ENCODE results near the gene TBC1D9.

Gene TBC1D9

DNA sequence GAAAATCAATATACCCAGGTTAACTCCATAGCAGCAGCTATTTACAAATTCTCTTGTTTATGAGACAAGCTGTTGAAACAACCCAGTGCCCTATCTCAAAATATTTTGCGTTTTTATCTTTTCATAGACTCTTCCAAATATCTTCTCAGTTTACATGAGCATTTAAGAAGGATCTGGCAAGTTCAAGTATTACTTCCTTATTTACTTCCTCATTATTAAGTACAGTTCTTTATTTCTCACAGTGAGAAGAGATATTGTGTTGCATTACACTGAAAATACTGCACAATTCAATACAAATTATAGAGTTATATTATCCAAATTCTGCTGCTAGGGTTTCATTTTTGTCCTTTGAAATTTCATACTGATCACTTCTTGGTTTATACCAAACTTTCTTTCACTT, 143.8 kb downstream of the TBC1D9 start:
- Mint-ChIP-seq H3K36me3 (no peaks in the 10 kb centered on the region), H3K4me3 (no peak overlapping the region), H3K9me3 (no peaks in the 10 kb centered on the region), H3K27me3 (no peaks in the 10 kb centered on the region), H3K4me1 (no peaks in the 10 kb centered on the region), H3K27ac (no peak overlapping the region)

DNA sequence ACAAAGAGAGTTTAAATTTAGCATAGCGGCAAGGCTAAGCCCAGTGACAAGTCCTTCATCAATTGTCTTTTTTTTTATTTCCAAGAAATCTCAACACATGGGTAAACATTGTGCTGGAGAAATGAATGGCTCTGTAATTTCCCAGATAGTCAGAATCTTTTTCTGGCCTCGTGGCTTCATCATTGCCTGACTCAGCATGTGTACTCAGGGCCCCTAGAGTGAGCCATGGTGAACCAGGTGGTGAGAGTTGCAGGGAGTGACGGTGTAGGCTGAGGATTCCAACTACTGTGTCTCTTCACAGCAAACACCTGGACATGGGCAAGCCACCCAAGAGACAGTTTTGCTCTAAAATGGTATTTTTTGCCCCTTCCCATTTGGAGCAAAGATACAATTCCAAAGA, 144.3 kb downstream of the TBC1D9 start:
- no peaks in the 10 kb centered on the region for H3K36me3 Mint-ChIP-seq
- H3K27ac Mint-ChIP-seq, result no peak overlapping the region
- H3K4me3 Mint-ChIP-seq, result no peak overlapping the region
- H3K4me1 Mint-ChIP-seq, result no peaks in the 10 kb centered on the region
- H3K27me3 Mint-ChIP-seq, result peaks cover under 1% of the 10 kb centered on the region
- H3K9me3 Mint-ChIP-seq, result no peaks in the 10 kb centered on the region

DNA sequence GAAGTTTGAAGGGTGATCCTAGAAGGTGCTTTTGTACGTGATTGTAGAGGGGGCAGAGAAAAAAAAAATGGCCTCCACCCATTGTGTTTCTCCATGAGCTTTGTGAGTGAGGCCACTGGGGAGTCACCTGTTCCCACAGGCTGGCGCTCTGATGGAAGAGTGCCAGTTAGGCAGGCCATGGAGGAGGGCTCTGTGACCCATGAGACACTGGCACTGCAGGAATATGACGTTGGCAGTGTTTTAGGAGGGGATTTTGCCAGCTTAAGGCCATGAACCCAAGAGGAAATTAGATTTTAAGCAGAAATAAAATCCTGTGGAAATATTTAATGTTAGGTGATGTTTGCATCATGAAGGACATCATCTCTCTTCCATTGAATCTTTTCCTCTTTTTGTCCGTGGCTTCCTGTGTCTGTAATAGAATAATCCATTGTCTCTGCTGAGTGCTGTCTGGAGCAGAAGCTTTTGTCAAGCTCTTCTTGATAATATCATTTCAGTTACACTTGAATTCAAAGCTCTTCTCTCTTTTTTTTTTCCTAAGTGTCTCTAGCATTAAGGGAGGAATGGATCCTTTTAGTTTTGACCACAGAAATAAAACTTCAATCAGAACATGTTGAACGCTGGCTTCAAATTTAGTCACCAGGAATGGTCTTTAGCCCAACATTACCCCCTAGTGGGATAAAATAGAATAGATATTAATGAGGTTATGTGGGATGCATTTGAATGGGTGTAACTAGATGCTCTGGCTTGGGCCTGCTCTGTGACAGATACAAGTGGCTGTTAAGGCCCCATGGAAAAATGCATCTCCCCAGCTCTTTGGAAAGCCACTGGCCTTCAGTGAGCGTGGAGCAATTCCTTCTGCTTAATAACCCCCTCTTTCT, 146.4 kb downstream of the TBC1D9 start:
- no peaks in the 10 kb centered on the region for H3K9me3 Mint-ChIP-seq
- H3K4me1 Mint-ChIP-seq, result no peaks in the 10 kb centered on the region
- no peaks in the 10 kb centered on the region for H3K36me3 Mint-ChIP-seq
- H3K4me3 Mint-ChIP-seq, result no peak overlapping the region
- peaks cover 6% of the 10 kb centered on the region for H3K27me3 Mint-ChIP-seq
- no peak overlapping the region for H3K27ac Mint-ChIP-seq

- Mint-ChIP-seq H3K4me1 (no peaks in the 10 kb centered on the region), H3K9me3 (no peaks in the 10 kb centered on the region), H3K4me3 (no peak overlapping the region), H3K36me3 (no peaks in the 10 kb centered on the region), H3K27ac (no peak overlapping the region), H3K27me3 (peaks cover 6% of the 10 kb centered on the region)
Measured at GRCh38 chr4:140607852-140608251, 148.3 kb downstream of the TBC1D9 start.

DNA sequence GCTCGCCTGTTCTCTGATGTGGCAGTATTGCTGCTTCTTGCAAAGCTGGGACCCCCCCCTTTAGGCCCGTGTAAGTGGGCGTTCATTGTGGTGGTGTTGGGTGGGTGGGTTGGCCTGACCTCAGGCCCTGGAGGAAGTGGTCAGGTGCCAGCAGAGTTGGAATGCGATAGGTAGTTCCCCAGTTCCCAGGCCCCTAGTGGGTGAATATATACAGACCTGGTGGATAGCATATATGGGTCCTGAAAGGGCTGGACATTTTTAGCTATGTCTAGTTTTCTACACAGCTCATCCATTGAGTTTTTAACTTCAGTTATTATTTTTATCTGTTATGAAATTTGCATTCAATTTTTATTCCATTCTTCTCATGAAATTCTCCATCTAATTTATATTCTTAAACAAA, 151.6 kb downstream of the TBC1D9 start:
- H3K9me3 Mint-ChIP-seq, result no peaks in the 10 kb centered on the region
- no peak overlapping the region for H3K27ac Mint-ChIP-seq
- peaks cover 10% of the 10 kb centered on the region for H3K27me3 Mint-ChIP-seq
- H3K4me1 Mint-ChIP-seq, result no peaks in the 10 kb centered on the region
- no peak overlapping the region for H3K4me3 Mint-ChIP-seq
- no peaks in the 10 kb centered on the region for H3K36me3 Mint-ChIP-seq

GRCh38 chr4:140603286-140603685, 152.9 kb downstream of the TBC1D9 start:
- Mint-ChIP-seq H3K9me3 (no peaks in the 10 kb centered on the region), H3K4me1 (no peaks in the 10 kb centered on the region), H3K36me3 (no peaks in the 10 kb centered on the region), H3K27me3 (peaks cover 12% of the 10 kb centered on the region), H3K4me3 (no peak overlapping the region), H3K27ac (no peak overlapping the region)

DNA sequence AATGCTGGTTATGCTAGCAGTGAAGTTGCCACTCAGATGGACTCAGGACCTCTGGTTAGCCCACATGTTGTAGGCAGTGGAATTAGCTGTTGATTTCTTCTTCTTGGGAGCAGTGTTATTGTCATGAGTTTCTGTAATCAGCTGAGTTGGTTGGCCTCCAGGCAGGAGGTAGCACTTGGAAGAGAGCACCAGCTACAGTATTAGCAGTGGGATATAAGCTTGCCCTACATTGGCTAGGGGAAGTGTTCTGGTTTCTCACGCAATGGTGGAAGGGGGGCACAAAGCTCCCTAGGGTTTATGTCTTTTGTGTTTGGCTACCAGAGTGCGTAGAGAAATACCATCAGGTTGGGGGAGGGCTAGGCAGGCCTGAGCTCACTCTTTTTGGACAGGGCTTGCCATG, 153.5 kb downstream of the TBC1D9 start:
- Mint-ChIP-seq H3K27ac (no peak overlapping the region), H3K4me1 (no peaks in the 10 kb centered on the region), H3K4me3 (no peak overlapping the region)

DNA sequence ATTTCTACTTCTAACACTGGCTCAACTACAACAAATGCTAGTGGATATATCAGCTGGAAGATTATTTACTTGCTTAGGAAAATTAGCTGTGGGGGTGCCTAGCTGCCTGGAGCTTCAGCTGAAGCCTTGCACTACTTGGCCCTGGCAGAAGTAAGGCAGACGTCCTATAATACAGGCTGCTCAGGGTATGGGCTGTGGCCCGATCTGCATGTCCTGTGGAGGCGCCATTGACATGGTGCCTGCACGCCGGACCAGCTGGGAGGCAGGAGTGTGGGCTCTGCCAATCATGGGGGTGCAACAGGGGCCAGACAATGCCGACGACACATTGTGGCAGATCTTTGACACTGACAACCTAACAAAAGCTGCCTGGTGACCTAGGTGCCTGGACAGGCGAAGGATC, 155.8 kb downstream of the TBC1D9 start:
- H3K4me3 Mint-ChIP-seq, result no peak overlapping the region
- no peak overlapping the region for H3K27ac Mint-ChIP-seq
- no peaks in the 10 kb centered on the region for H3K9me3 Mint-ChIP-seq
- H3K27me3 Mint-ChIP-seq, result peaks cover 6% of the 10 kb centered on the region
- H3K36me3 Mint-ChIP-seq, result no peaks in the 10 kb centered on the region
- no peaks in the 10 kb centered on the region for H3K4me1 Mint-ChIP-seq

More for the DNA sequence above, 153.5 kb downstream of the TBC1D9 start:
- H3K27me3 Mint-ChIP-seq, result peaks cover 12% of the 10 kb centered on the region
- H3K36me3 Mint-ChIP-seq, result no peaks in the 10 kb centered on the region
- no peaks in the 10 kb centered on the region for H3K9me3 Mint-ChIP-seq

GRCh38 chr4:140595065-140595464, 161.1 kb downstream of the TBC1D9 start:
- Mint-ChIP-seq H3K36me3 (no peaks in the 10 kb centered on the region), H3K27me3 (peaks cover 7% of the 10 kb centered on the region)

GRCh38 chr4:140584439-140584838, 171.7 kb downstream of the TBC1D9 start:
- no peaks in the 10 kb centered on the region for H3K36me3 Mint-ChIP-seq
- peaks cover 10% of the 10 kb centered on the region for H3K27me3 Mint-ChIP-seq
- no peak overlapping the region for H3K27ac Mint-ChIP-seq
- no peak overlapping the region for H3K4me3 Mint-ChIP-seq
- H3K4me1 Mint-ChIP-seq, result no peaks in the 10 kb centered on the region
- H3K9me3 Mint-ChIP-seq, result no peaks in the 10 kb centered on the region

More at GRCh38 chr4:140595065-140595464, 161.1 kb downstream of the TBC1D9 start:
- Mint-ChIP-seq H3K9me3 (peaks cover 4% of the 10 kb centered on the region), H3K4me3 (no peak overlapping the region), H3K27ac (no peak overlapping the region), H3K4me1 (peaks cover 11% of the 10 kb centered on the region)

- no peaks in the 10 kb centered on the region for H3K4me1 Mint-ChIP-seq
- no peaks in the 10 kb centered on the region for H3K9me3 Mint-ChIP-seq
- H3K27me3 Mint-ChIP-seq, result peaks cover 28% of the 10 kb centered on the region
- H3K36me3 Mint-ChIP-seq, result no peaks in the 10 kb centered on the region
- H3K4me3 Mint-ChIP-seq, result no peak overlapping the region
- no peak overlapping the region for H3K27ac Mint-ChIP-seq
Measured at GRCh38 chr4:140581078-140581477, 175.1 kb downstream of the TBC1D9 start.

DNA sequence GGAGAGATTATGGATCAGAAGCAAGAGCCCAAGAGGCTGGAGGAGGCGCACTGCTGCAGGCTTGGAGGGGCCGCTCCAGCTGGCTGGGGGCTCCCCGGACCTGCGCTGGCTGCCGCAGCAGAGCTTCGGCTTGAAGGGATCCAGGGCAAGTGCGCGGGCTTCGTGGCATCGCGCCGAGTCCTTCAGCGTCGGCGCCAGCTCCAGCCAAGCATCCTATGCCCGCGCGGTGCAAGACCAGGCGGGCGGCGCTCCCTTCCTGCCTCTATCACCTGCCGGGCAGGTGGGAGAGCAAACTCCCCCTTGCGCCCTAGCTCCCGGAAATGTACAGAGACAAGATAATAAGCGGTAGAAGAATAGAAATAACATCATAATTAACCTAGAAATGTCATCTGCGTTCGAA, 176.9 kb downstream of the TBC1D9 start:
- no peak overlapping the region for H3K4me3 Mint-ChIP-seq
- no peaks in the 10 kb centered on the region for H3K9me3 Mint-ChIP-seq
- no peaks in the 10 kb centered on the region for H3K4me1 Mint-ChIP-seq
- H3K27ac Mint-ChIP-seq, result no peak overlapping the region
- peaks cover 28% of the 10 kb centered on the region for H3K27me3 Mint-ChIP-seq
- H3K36me3 Mint-ChIP-seq, result no peaks in the 10 kb centered on the region

DNA sequence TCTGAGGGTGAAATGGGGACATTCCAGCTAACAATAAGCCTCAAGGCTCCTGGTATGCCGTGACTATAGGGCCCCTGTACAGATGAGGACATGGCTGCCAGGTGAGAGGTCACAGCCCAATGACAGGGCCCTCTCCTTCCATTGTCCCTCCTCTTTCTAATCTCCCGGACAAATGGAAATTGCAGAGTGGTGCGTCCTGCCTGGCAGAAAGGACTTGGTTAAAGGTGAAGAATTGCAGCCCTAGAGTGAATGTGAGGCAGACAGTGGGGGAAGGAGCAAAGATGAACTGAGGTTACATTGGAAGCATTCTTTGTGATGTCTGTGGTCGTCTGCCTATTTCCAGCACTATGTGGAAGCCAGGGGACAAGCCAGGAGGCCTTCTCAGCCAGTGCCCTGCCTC, 180.7 kb downstream of the TBC1D9 start:
- Mint-ChIP-seq H3K27ac (no peak overlapping the region), H3K9me3 (peaks cover 19% of the 10 kb centered on the region), H3K36me3 (no peaks in the 10 kb centered on the region), H3K4me1 (no peaks in the 10 kb centered on the region), H3K4me3 (no peak overlapping the region), H3K27me3 (peaks cover 46% of the 10 kb centered on the region)

DNA sequence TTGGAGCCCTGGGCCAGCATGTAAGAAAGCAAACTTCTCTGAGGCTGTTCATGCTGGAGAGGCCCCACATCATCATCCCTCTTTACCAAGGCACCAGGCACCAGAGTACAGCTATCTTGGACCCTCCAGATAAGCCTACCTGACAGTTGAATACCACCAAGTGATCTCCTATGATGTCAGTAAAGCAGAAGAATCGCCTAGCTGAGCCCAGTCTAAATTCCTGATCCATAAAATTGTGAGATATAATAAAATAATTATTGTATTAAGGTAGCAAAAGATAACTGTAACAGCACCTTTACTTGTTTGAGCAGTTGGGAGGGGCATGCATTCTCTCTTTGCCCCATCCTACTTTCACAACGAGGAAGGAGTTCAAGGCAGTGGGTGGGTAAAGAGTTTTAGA, 184.6 kb downstream of the TBC1D9 start:
- peaks cover 1% of the 10 kb centered on the region for H3K36me3 Mint-ChIP-seq
- H3K4me3 Mint-ChIP-seq, result no peak overlapping the region
- H3K27me3 Mint-ChIP-seq, result peaks cover 48% of the 10 kb centered on the region
- H3K9me3 Mint-ChIP-seq, result peaks cover 21% of the 10 kb centered on the region
- peaks cover 19% of the 10 kb centered on the region for H3K4me1 Mint-ChIP-seq
- no peak overlapping the region for H3K27ac Mint-ChIP-seq
